Stimulated activated CD8-positive, alpha-beta memory T cell treated with anti-CD3 and anti-CD28 coated beads, Interleukin-2, amount 100 ng/mL, for 48 hours (primary cell): ENCODE data around the gene RBM15.

ENCODE experiments used
- DNase-seq, 2 donors: peaks; one replicate each; pipeline ENCODE4 v3.0.0-alpha.2; 2020; ENCODE audit warnings: low read depth in 2 of 2

Gene RBM15

GRCh38 chr1:110350360-110350759 is 11.2 kb downstream of the RBM15 start:
- no peak for DNase-seq

- no peak for DNase-seq
These were observed 16.1 kb downstream of the RBM15 start for GRCh38 chr1:110355321-110355720.

- no peak for DNase-seq
These were observed 17.2 kb downstream of the RBM15 start for GRCh38 chr1:110356379-110356778.

DNA sequence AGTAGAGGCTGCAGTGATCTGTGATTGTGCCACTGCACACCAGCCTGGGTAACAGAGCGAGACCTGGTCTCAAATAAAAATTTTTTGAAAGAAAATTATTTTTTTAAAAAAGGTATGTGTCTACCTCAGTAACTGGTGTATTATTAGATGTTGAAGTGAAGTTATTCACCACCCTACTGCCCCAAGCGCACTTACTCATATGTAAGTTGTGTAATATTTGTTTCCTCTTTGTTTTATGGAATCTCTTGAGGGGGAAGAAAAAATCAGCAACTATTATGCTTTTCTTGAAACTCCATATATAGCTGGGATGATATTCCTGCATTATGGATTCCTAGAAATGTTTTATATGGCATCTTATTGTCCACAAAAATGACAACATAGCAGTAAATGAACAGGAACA is 21.3 kb downstream of the RBM15 start:
- no peak for DNase-seq

DNA sequence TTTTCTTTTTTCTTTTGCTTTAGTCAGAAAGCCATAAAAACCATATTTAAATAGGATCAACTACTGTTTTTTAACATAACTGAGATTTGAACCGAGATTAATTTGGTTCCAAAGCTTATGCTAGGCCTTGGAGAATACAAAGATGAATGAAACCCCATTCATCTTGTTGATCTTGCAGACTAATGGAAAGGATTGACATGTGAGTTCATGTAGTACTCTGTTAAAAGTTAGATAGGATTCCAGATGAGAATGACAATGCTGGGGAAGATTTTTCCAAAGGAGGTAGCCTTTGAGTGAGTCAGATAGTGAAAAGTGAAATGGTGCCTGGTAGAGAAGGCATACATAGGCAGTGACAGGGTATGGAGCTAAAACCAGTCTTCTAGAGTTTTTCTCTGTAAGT is 22.7 kb downstream of the RBM15 start:
- DNase-seq, result no peak

GRCh38 chr1:110364221-110364620 is 25.0 kb downstream of the RBM15 start:
- DNase-seq, result no peak

GRCh38 chr1:110370827-110371226 is 31.6 kb downstream of the RBM15 start:
- no peak for DNase-seq

- DNase-seq, result no peak
These were observed 36.3 kb downstream of the RBM15 start for GRCh38 chr1:110375490-110375889.

- DNase-seq, result no peak
These were observed 41.6 kb downstream of the RBM15 start for GRCh38 chr1:110380672-110381283.

DNA sequence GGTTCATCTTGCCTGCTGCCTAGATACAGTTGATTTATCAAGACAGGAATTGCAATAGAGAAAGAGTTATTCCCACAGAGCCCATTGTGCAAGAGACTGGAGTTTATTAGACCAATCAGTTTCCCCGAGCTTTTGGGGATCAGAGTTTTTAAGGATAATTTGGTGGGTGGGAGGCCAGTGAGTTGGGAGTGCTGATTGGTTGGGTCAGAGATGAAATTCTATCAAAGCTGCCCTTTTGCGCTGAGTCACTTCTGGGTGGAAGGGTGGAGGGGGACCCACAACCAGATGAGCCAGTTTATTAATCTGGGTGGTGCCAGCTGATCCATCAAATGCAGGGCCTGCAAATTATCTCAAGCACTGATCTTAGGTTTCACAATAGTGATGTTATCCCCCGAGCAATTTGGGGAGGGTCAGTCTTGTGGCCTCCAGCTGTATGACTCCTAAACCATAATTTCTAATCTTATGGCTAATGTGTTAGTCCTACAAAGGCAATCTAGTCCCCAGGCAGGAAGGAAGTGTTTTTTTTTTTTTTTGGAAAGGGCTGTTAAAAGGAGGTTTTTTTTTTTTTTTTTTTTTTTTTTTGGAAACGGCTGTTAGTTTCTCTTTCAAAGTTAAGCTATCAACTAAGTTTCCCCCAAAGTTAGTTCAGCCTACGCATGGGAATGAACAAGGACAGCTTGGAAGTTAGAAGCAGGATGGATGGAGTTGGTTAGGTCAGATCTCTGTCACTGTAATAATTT is 44.2 kb downstream of the RBM15 start:
- no peak for DNase-seq

DNA sequence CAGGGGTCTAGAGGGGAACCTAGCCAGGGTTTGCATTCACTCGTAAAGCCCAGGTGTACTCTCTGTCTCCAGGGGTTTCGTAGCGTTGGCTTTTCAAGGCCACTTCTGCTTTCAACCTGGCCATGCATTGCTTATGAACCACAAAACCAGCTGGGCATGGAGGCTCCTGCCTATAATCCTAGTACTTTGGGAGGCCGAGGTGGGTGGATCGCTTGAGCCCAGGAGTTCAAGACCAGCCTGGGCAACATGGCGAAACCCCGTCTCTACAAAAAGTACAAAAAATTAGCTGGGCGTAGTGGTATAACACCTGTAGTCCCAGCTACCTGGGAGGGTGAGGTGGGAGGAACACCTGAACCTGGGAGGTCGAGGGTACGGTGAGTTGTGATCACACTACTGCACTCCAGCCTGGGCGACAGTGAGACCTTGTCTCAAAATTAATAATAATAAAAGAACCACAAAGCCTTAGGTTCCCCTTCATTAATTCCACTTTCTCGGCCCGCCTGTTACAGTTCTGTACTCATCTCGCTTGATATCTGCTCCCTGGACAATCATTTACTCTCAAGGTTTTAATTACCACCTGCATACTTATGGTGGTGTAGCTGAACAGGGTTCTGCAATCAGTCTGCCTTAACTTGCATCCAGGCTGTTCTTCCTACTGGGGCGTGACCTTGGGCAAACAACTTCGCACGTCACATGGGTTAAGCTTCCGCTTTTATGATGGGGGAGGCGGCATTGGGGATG is 45.6 kb downstream of the RBM15 start:
- DNase-seq, result no peak

DNA sequence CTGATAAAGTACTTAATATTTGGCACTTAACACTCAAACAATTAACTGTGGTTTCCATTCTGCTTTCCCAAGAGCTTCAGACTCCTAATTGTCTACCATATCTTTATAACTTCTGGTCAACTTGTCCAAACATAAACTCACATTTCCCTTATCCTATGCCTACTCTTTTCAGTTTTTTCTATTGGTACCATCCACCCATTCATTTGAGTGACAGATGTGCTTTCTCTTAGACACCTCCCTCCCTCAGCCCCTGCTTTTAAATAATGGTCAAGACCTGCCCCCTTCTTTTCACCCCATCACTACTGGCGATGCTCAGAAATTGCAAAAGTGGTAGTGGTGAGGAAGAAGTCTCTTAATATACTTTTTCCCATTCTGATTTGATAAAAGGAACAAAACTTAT is 46.2 kb downstream of the RBM15 start:
- no peak for DNase-seq

- no peak for DNase-seq
These were observed 48.0 kb downstream of the RBM15 start for GRCh38 chr1:110387048-110387754.

DNA sequence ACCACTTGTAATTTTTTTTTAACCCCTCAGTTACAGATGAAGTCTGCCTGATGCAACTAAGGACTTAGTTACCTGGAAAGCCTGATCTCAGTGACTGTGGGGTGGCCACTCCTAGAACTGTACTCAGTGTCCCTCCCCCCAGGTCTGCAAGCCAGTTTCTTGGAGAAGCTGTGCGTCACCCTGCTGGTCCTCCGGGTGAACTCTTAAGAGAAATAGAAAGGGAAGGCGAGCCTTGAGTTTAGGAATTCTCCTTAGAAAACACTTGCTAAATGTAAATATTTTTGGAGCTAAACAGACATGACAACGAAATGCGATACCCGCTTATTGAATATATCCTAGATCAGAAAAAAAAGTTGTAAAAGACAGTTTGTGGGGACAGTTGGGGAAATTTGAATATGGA is 50.9 kb downstream of the RBM15 start:
- no peak for DNase-seq

- DNase-seq, result no peak
These were observed 51.6 kb downstream of the RBM15 start, which contains the start of gene SLC16A4 for GRCh38 chr1:110390692-110391245. Gene SLC16A4 (minus strand): TSS chr1:110391026. CDS start chr1:110389323, 1,703 bp downstream.

GRCh38 chr1:110393286-110393685 is 54.1 kb downstream of the RBM15 start:
- DNase-seq, result no peak

DNA sequence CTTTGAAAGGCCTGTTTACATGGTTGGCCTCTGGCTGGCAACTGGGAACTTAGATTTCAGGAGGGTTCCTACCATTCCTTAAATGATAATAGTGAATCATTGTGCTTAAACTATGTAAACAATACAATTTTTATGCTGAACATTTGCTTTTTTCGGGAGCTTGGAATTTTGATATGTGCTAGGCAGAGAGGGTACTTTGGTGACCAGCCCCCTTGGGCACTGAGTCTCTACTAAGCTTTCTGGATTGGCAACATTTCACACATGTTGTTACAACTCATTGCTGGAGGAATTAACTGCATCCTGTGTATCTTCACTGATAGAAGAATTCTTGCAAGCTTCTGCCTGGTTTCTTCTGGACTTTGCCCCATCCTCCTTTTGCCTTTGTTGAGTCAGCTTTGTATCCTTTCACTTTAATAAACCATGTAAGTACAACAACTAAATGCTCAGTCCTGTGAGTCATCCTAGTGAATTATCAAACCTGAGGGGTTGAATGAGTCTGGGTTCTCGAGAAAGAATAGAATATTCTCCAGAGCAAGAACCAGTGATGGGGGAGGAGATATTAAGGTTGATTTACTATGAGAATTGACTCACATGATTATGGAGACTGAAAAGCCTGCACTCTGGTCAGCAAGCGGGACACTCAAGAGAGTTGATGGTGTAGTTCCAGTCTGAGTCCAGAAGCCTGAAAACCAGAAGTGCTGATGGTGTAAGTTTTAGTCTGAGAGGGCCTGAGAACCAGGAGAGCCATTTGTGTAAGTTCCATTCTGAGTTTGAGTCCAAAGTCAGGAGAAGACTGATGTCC is 54.7 kb downstream of the RBM15 start:
- no peak for DNase-seq

DNA sequence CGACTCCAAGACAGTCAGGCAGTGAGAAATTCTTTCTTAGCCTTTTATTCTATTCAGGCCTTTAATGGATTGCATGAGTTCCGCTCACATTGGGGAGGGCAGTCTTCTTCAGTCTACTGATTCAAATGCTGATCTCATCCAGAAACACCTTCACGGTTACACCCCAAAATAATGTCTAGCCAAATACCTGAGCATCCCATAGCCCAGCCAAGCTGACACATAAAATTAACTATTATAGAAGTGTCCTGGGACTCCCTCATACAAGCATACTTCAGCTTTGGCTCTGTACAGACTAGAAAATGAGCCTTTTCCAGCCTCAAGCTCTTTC is 55.3 kb downstream of the RBM15 start:
- no peak for DNase-seq
